ENCODE results near the gene ARMH3. TPM values are rescaled to one million over a fixed set of nuclear protein-coding genes. Genes with fewer than 3 reads are reported as not detected.

Gene ARMH3
- total RNA-seq, 1 experiment from 2014 or later: 9.7 TPM

- POLR2A ChIA-PET (ENCODE audit: unreplicated experiment): no interaction called here
- H3F3A ChIP-seq (ENCODE audit: low read length, unreplicated experiment): no peaks in the 10 kb centered on the region
- no peak overlapping the region for H3K4me3 ChIP-seq (ENCODE audit: low read length)
- H3K4me1 ChIP-seq (ENCODE audit: insufficient read depth, low read length): peaks cover 9% of the 10 kb centered on the region
- intact Hi-C loops (cut with micrococcal nuclease): no loop called here
- H3K4me2 ChIP-seq (ENCODE audit: low read length): no peak overlapping the region
- H3K9ac ChIP-seq (ENCODE audit: low read length): no peak overlapping the region
- no peak overlapping the region for H3K27ac ChIP-seq (ENCODE audit: low read length)
- H3K9me2 ChIP-seq (replicated peaks; ENCODE audit: low read length): no peaks in the 10 kb centered on the region
- CTCF ChIA-PET: no interaction called here
- no peak overlapping the region for H2AFZ ChIP-seq (ENCODE audit: low read length)
- peaks cover 34% of the 10 kb centered on the region; the same call in 1 of the 2 replicates for H3K36me3 ChIP-seq (ENCODE audit: low read depth, low read length)
- H3K9me3 ChIP-seq (ENCODE audit: low read length): no peaks in the 10 kb centered on the region
- no peaks in the 10 kb centered on the region for H3K27me3 ChIP-seq (ENCODE audit: low read length)
- no TSS peak for BruUV-seq (replicated peaks)
- ATAC-seq (no peak), DNase-seq (no peak)
- TF ChIP-seq EZH2 (IDR thresholded peaks at IDR 0.05; ENCODE audit: low read length, unreplicated experiment) (no peak), CTCF (conservative IDR thresholded peaks at IDR 0.05; ENCODE audit: low read depth, low read length) (no peak), EZH2phosphoT487 (IDR thresholded peaks at IDR 0.05; ENCODE audit: borderline replicate concordance, low read length) (no peak)
- peaks cover 78% of the 10 kb centered on the region for H3K79me2 ChIP-seq (ENCODE audit: low read length)
- peaks cover 46% of the 10 kb centered on the region for H4K20me1 ChIP-seq (ENCODE audit: low read length)
These were observed 243.4 kb downstream of the ARMH3 start for GRCh38 chr10:101812606-101813005.

GRCh38 chr10:101807158-101807557 lies 248.8 kb downstream of the ARMH3 start:
- Histone ChIP-seq H3K4me3 (ENCODE audit: low read length) (no peak overlapping the region), H3K4me2 (ENCODE audit: low read length) (no peak overlapping the region), H3K4me1 (ENCODE audit: insufficient read depth, low read length) (no peaks in the 10 kb centered on the region), H2AFZ (ENCODE audit: low read length) (no peak overlapping the region), H3K9me2 (replicated peaks; ENCODE audit: low read length) (no peaks in the 10 kb centered on the region), H3K79me2 (ENCODE audit: low read length) (peaks cover 25% of the 10 kb centered on the region), H3K36me3 (ENCODE audit: low read depth, low read length) (peaks cover 44% of the 10 kb centered on the region), H3K27ac (ENCODE audit: low read length) (no peak overlapping the region), H3K27me3 (ENCODE audit: low read length) (no peaks in the 10 kb centered on the region), H3F3A (ENCODE audit: low read length, unreplicated experiment) (no peaks in the 10 kb centered on the region), H4K20me1 (ENCODE audit: low read length) (no peaks in the 10 kb centered on the region), H3K9ac (ENCODE audit: low read length) (no peak overlapping the region), H3K9me3 (ENCODE audit: low read length) (no peaks in the 10 kb centered on the region)
- ATAC-seq: no peak
- BruUV-seq (replicated peaks): no TSS peak
- TF ChIP-seq CTCF (conservative IDR thresholded peaks at IDR 0.05; ENCODE audit: low read depth, low read length): no peak
- CTCF ChIA-PET: interaction anchor here (0.6 kb wide), 1 partner anchor 100 kb away, joined by 3 read pairs; no protein-coding TSS in a partner anchor
- DNase-seq: no peak
- intact Hi-C loops (cut with micrococcal nuclease): no loop called here
- POLR2A ChIA-PET (ENCODE audit: unreplicated experiment): no interaction called here

GRCh38 chr10:101803511-101803910 lies 252.5 kb downstream of the ARMH3 start:
- no peak overlapping the region for H3K4me3 ChIP-seq (ENCODE audit: low read length)
- ChIA-PET CTCF (no interaction called here), POLR2A (ENCODE audit: unreplicated experiment) (no interaction called here)
- H3K9ac ChIP-seq (ENCODE audit: low read length): no peak overlapping the region
- DNase-seq: no peak
- no peak for TF ChIP-seq CTCF (conservative IDR thresholded peaks at IDR 0.05; ENCODE audit: low read depth, low read length)
- TF ChIP-seq EZH2phosphoT487 (IDR thresholded peaks at IDR 0.05; ENCODE audit: borderline replicate concordance, low read length): no peak
- no peak for TF ChIP-seq EZH2 (IDR thresholded peaks at IDR 0.05; ENCODE audit: low read length, unreplicated experiment)
- H3K79me2 ChIP-seq (ENCODE audit: low read length): peaks cover 11% of the 10 kb centered on the region; the same call in 1 of the 2 replicates
- H4K20me1 ChIP-seq (ENCODE audit: low read length): no peaks in the 10 kb centered on the region
- no peak overlapping the region for H3K4me2 ChIP-seq (ENCODE audit: low read length)
- no peaks in the 10 kb centered on the region for H3K9me3 ChIP-seq (ENCODE audit: low read length)
- H3K9me2 ChIP-seq (replicated peaks; ENCODE audit: low read length): no peaks in the 10 kb centered on the region
- no peaks in the 10 kb centered on the region for H3K27me3 ChIP-seq (ENCODE audit: low read length)
- BruUV-seq (replicated peaks): no TSS peak
- no peaks in the 10 kb centered on the region for H3F3A ChIP-seq (ENCODE audit: low read length, unreplicated experiment)
- ATAC-seq: no peak
- peaks cover 46% of the 10 kb centered on the region for H3K36me3 ChIP-seq (ENCODE audit: low read depth, low read length)
- intact Hi-C loops (cut with micrococcal nuclease): no loop called here
- H2AFZ ChIP-seq (ENCODE audit: low read length): no peak overlapping the region
- no peaks in the 10 kb centered on the region for H3K4me1 ChIP-seq (ENCODE audit: insufficient read depth, low read length)
- no peak overlapping the region for H3K27ac ChIP-seq (ENCODE audit: low read length)

Measured in PC-3 (cell line).